ENCODE results near the gene SYNPO2. TPM values are rescaled to one million over a fixed set of nuclear protein-coding genes. Genes with fewer than 3 reads are reported as not detected.

SYNPO2 gene
- total RNA-seq, 1 donor from 2014 or later, result 0.09 TPM

- no peak for DNase-seq (ENCODE audit: low spot score)
- H2AFZ ChIP-seq (replicated peaks), result no peak overlapping the region
- H3K9me3 ChIP-seq (ENCODE audit: low read depth), result no peaks in the 10 kb centered on the region
- H3K27me3 ChIP-seq, result no peaks in the 10 kb centered on the region
- H3K9ac ChIP-seq, result no peak overlapping the region
- no peaks in the 10 kb centered on the region for H3F3A ChIP-seq (ENCODE audit: low read depth)
- H3K79me2 ChIP-seq (ENCODE audit: low read depth), result no peaks in the 10 kb centered on the region
- Mint-ChIP-seq H3K4me1 (no peaks in the 10 kb centered on the region), H3K9me3 (no peaks in the 10 kb centered on the region), H3K4me3 (no peak overlapping the region), H3K27ac (no peak overlapping the region), H3K27me3 (ENCODE audit: insufficient read depth, low read depth) (no peaks in the 10 kb centered on the region), H3K36me3 (no peaks in the 10 kb centered on the region)
- no peak overlapping the region for H3K4me3 ChIP-seq
- H3K27ac ChIP-seq, result no peak overlapping the region
- H4K20me1 ChIP-seq (ENCODE audit: low read depth), result no peaks in the 10 kb centered on the region
- no peaks in the 10 kb centered on the region for H3K4me1 ChIP-seq
- H3K36me3 ChIP-seq, result no peaks in the 10 kb centered on the region
- no peak overlapping the region for H3K4me2 ChIP-seq
- no peak for TF ChIP-seq EZH2 (IDR thresholded peaks at IDR 0.05)
- no peak for TF ChIP-seq CTCF (IDR thresholded peaks at IDR 0.05)
- no peak for TF ChIP-seq EZH2phosphoT487 (IDR thresholded peaks at IDR 0.05)
These were observed 210.7 kb downstream of the SYNPO2 start for GRCh38 chr4:119099227-119099810.

GRCh38 chr4:119100655-119101054, 212.0 kb downstream of the SYNPO2 start:
- TF ChIP-seq EZH2phosphoT487 (IDR thresholded peaks at IDR 0.05) (no peak), EZH2 (IDR thresholded peaks at IDR 0.05) (no peak), CTCF (IDR thresholded peaks at IDR 0.05) (no peak)
- Histone ChIP-seq H4K20me1 (ENCODE audit: low read depth) (no peaks in the 10 kb centered on the region), H3K36me3 (no peaks in the 10 kb centered on the region), H3K9me3 (ENCODE audit: low read depth) (no peaks in the 10 kb centered on the region), H3K4me1 (no peaks in the 10 kb centered on the region), H3K27me3 (no peaks in the 10 kb centered on the region), H3K27ac (no peak overlapping the region), H3F3A (ENCODE audit: low read depth) (no peaks in the 10 kb centered on the region), H3K4me2 (no peak overlapping the region), H3K9ac (no peak overlapping the region), H3K4me3 (no peak overlapping the region), H3K79me2 (ENCODE audit: low read depth) (no peaks in the 10 kb centered on the region), H2AFZ (replicated peaks) (no peak overlapping the region)
- DNase-seq (ENCODE audit: low spot score), result no peak
- Mint-ChIP-seq H3K36me3 (no peaks in the 10 kb centered on the region), H3K27me3 (ENCODE audit: insufficient read depth, low read depth) (no peaks in the 10 kb centered on the region), H3K4me3 (no peak overlapping the region), H3K9me3 (no peaks in the 10 kb centered on the region), H3K4me1 (no peaks in the 10 kb centered on the region), H3K27ac (no peak overlapping the region)

- Mint-ChIP-seq H3K4me3 (no peak overlapping the region), H3K27me3 (ENCODE audit: insufficient read depth, low read depth) (no peaks in the 10 kb centered on the region), H3K36me3 (no peaks in the 10 kb centered on the region), H3K27ac (no peak overlapping the region), H3K9me3 (no peaks in the 10 kb centered on the region), H3K4me1 (peaks cover 3% of the 10 kb centered on the region)
- no peak overlapping the region for H2AFZ ChIP-seq (replicated peaks)
- no peak overlapping the region for H3K4me3 ChIP-seq
- no peak for DNase-seq (ENCODE audit: low spot score)
- H3K36me3 ChIP-seq, result no peaks in the 10 kb centered on the region
- H3K27me3 ChIP-seq, result no peaks in the 10 kb centered on the region
- no peak overlapping the region for H3K4me2 ChIP-seq
- H3K79me2 ChIP-seq (ENCODE audit: low read depth), result no peaks in the 10 kb centered on the region
- H3K4me1 ChIP-seq, result no peaks in the 10 kb centered on the region
- no peak overlapping the region for H3K27ac ChIP-seq
- no peaks in the 10 kb centered on the region for H3K9me3 ChIP-seq (ENCODE audit: low read depth)
- no peaks in the 10 kb centered on the region for H4K20me1 ChIP-seq (ENCODE audit: low read depth)
- no peak for TF ChIP-seq EZH2phosphoT487 (IDR thresholded peaks at IDR 0.05)
- no peak for TF ChIP-seq CTCF (IDR thresholded peaks at IDR 0.05)
- TF ChIP-seq EZH2 (IDR thresholded peaks at IDR 0.05), result no peak
- no peaks in the 10 kb centered on the region for H3F3A ChIP-seq (ENCODE audit: low read depth)
- no peak overlapping the region for H3K9ac ChIP-seq
These were observed 214.6 kb downstream of the SYNPO2 start for GRCh38 chr4:119103263-119103662.
